Measurements from ENCODE around the gene FEZ2. TPM values are rescaled to one million over a fixed set of nuclear protein-coding genes. Genes with fewer than 3 reads are reported as not detected.

The FEZ2 gene
- total and polyA plus RNA-seq, 10 of the 15 experiments (the other 5 are each of a cell fraction or from before 2014, with no cell fraction given): 3.0 to 15.4 (median 6.6) TPM

GRCh38 chr2:36536776-36537175 lies 61.2 kb downstream of the FEZ2 start:
- TF ChIP-seq RBBP5 (conservative IDR thresholded peaks at IDR 0.05) (no peak), HCFC1 (IDR thresholded peaks at IDR 0.05; ENCODE audit: low read length) (no peak), RB1 (IDR thresholded peaks at IDR 0.05; ENCODE audit: borderline replicate concordance) (no peak), BACH1 (IDR thresholded peaks at IDR 0.05; ENCODE audit: borderline replicate concordance) (no peak), MYC (IDR thresholded peaks at IDR 0.05; ENCODE audit: insufficient read depth, insufficient read length, insufficient replicate concordance, low read length, severe bottlenecking) (no peak), REST (IDR thresholded peaks at IDR 0.05; ENCODE audit: low read depth, low read length) (no peak), SMAD1 (IDR thresholded peaks at IDR 0.05; ENCODE audit: low read depth, partially characterized antibody) (no peak), PAX8 (IDR thresholded peaks at IDR 0.05) (no peak), USF1 (IDR thresholded peaks at IDR 0.05; ENCODE audit: borderline replicate concordance, extremely low read length, insufficient read depth, low read depth, low read length) (no peak), SMC3 (IDR thresholded peaks at IDR 0.05; ENCODE audit: borderline replicate concordance, low read length) (no peak), STAT3 (IDR thresholded peaks at IDR 0.05; ENCODE audit: low read depth, low read length) (no peak), NR2F1 (conservative IDR thresholded peaks at IDR 0.05) (no peak), CTCF (IDR thresholded peaks at IDR 0.05 in 2 of 3, conservative IDR thresholded peaks at IDR 0.05 in 1 of 3; ENCODE audit: control insufficient read depth in 2 of 3, extremely low read depth in 1 of 3, insufficient read depth in 1 of 3, low read depth in 3 of 3, low read length in 3 of 3) (no peak), WRNIP1 (IDR thresholded peaks at IDR 0.05; ENCODE audit: borderline replicate concordance, low read depth, low read length) (no peak), NKRF (conservative IDR thresholded peaks at IDR 0.05) (no peak)
- no peak overlapping the region for H3K4me3 ChIP-seq
- H4K20me1 ChIP-seq (ENCODE audit: control insufficient read depth, insufficient read depth): no peaks in the 10 kb centered on the region
- no TSS peak for BruUV-seq (replicated peaks)
- DNase-seq (ENCODE audit: low read depth, low spot score) (no peak), ATAC-seq (no peak), FAIRE-seq (no peak)
- intact Hi-C loops (cut with micrococcal nuclease; ENCODE audit: unreplicated experiment): no loop called here
- no peak overlapping the region for H2AFZ ChIP-seq (ENCODE audit: control insufficient read depth, low read depth, low read length)
- no peak overlapping the region for H3K4me2 ChIP-seq (ENCODE audit: control insufficient read depth, insufficient read depth)
- POLR2A ChIA-PET: no interaction called here
- no peaks in the 10 kb centered on the region for H3K79me2 ChIP-seq (ENCODE audit: control insufficient read depth, insufficient read depth, low read length)
- RAD21 ChIA-PET (ENCODE audit: unreplicated experiment): no interaction called here
- SMC1A ChIA-PET (ENCODE audit: uncharacterized antibody, unreplicated experiment): interaction anchor here (0.5 to 1.1 kb wide), 2 partner anchors 9 to 439 kb away, joined by 3 read pairs; no protein-coding TSS in a partner anchor
- H3K4me1 ChIP-seq (ENCODE audit: control insufficient read depth, insufficient read depth, low read length): peaks cover 5% of the 10 kb centered on the region; the same call in 1 of the 2 replicates
- 32% methylated on average over 3 of the region's 3 CpGs for WGBS (ENCODE audit: insufficient coverage, insufficient replicate concordance, low lambda C conversion rate, missing lambda C conversion rate)
- in situ Hi-C loops (cut with MboI): no loop called here
- H3K27me3 ChIP-seq (replicated peaks in 1 of 2; ENCODE audit: control insufficient read depth in 2 of 2, insufficient read depth in 2 of 2, low read length in 1 of 2): no peaks in the 10 kb centered on the region
- H3K9me3 ChIP-seq (replicated peaks; ENCODE audit: control insufficient read depth, insufficient read depth, low read length): no peaks in the 10 kb centered on the region
- no peak overlapping the region for H3K27ac ChIP-seq (ENCODE audit: control insufficient read depth, insufficient read depth)
- CTCF ChIA-PET: interaction anchor here (2.0 kb wide), 1 partner anchor 9 kb away, joined by 6 read pairs; no protein-coding TSS in a partner anchor
- no peaks in the 10 kb centered on the region for H3K36me3 ChIP-seq (ENCODE audit: control insufficient read depth in 2 of 2, insufficient read depth in 2 of 2, low read length in 1 of 2)
- no peak overlapping the region for H3K9ac ChIP-seq (ENCODE audit: control insufficient read depth, insufficient read depth, low read length)

Measured in GM12878 (cell line).